22Rv1 (cell line): ENCODE results near the gene MYG1.

Source experiments
- CTCF ChIP-seq: fragments of 450-650 bp; IDR thresholded peaks from 2 replicates; pipeline ENCODE4 v1.5.1; 2017; ENCODE audit warnings: mild to moderate bottlenecking
- ZFX ChIP-seq: fragments of 450-650 bp; IDR thresholded peaks from 2 replicates; pipeline ENCODE4 v1.6.1; 2017; ENCODE audit warnings: antibody characterized with exemption, borderline replicate concordance

GRCh38 chr12:53298164-53298563, 1.3 kb upstream of the MYG1 start:
- TF ChIP-seq CTCF (no peak), ZFX (no peak)
